Parathyroid adenoma (tissue), 2 donors: ENCODE measurements around the gene NFIX.

Source experiments
- H2AFZ ChIP-seq: fragments of 300-600 bp; sonication (generic); one replicate; pipeline ENCODE4 v1.7.0; 2017; ENCODE audit warnings: antibody characterized with exemption, mild to moderate bottlenecking
- H3K27ac ChIP-seq: fragments of 300-600 bp; sonication (generic); one replicate; pipeline ENCODE4 v1.7.0; 2017
- H3K27me3 ChIP-seq: fragments of 300-600 bp; sonication (generic); one replicate; pipeline ENCODE4 v1.7.0; 2017; ENCODE audit warnings: low read length; ENCODE audit not compliant: control insufficient read depth, insufficient read depth
- H3K36me3 ChIP-seq: fragments of 300-600 bp; sonication (generic); one replicate; pipeline ENCODE4 v1.7.0; 2017; ENCODE audit warnings: low read length; ENCODE audit not compliant: control insufficient read depth, insufficient read depth
- H3K4me1 ChIP-seq: fragments of 300-600 bp; sonication (generic); one replicate; pipeline ENCODE4 v1.7.0; 2017; ENCODE audit warnings: control low read depth
- H3K4me2 ChIP-seq: fragments of 300-600 bp; sonication (generic); one replicate; pipeline ENCODE4 v1.7.0; 2017; ENCODE audit warnings: low read length
- H3K4me3 ChIP-seq: fragments of 300-600 bp; sonication (generic); one replicate; pipeline ENCODE4 v1.7.0; 2017; ENCODE audit warnings: low read depth, low read length
- H3K79me2 ChIP-seq: fragments of 300-600 bp; sonication (generic); one replicate; pipeline ENCODE4 v1.7.0; 2017; ENCODE audit warnings: control low read depth
- H3K9ac ChIP-seq: fragments of 300-600 bp; sonication (generic); one replicate; pipeline ENCODE4 v1.7.0; 2017; ENCODE audit warnings: mild to moderate bottlenecking
- H3K9me3 ChIP-seq: fragments of 300-600 bp; sonication (generic); one replicate; pipeline ENCODE4 v1.7.0; 2017; ENCODE audit warnings: low read length; ENCODE audit not compliant: control insufficient read depth
- TF ChIP-seq, protein P1 (sequence below): fragments of 300-600 bp; sonication (generic); IDR thresholded peaks from one replicate; pipeline ENCODE4 v1.7.0; 2017; ENCODE audit warnings: antibody characterized with exemption, mild to moderate bottlenecking
- donor health status: primary hyperparathyroidism.

Gene NFIX

DNA sequence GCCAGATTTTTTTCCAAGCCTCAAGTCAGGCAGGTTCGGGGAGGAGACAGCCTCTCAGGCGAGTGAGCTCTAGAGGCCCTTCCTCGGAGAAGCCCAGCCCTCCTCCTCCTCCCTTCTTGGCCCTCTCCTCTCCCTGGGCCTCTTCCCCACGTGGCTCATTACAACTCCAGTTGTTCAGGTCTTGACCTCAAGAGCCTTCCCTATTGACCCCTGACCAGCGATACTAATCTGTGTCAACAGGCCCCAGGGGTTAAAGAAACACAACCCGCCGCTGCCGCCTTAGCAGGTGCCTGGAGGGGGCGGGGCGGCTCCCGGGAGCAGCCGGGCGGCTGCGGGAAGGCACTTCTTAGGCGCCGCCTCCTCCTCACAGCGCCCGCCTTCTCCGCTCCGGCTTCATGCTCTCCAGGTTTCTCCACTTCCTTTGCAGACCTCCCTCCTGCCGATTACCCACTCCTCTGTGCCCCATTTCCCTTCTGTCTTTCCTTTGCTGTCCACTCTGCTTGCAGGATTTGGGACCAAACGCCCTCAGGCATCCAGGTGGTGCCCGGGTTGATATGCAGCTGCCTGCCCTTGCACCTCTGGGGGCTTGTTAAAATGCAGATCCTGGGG is 56.4 kb downstream of the NFIX start:
- Histone ChIP-seq H3K27me3 (no peaks in the 10 kb centered on the region), H3K79me2 (no peaks in the 10 kb centered on the region), H3K4me3 (no peak overlapping the region), H3K36me3 (no peaks in the 10 kb centered on the region), H3K9ac (no peak overlapping the region), H3K27ac (no peak overlapping the region), H3K4me1 (peaks cover 8% of the 10 kb centered on the region), H2AFZ (peak overlapping the region; percentile 80), H3K9me3 (no peaks in the 10 kb centered on the region), H3K4me2 (peak overlapping the region; percentile 56)
- TF ChIP-seq, protein P1, sequence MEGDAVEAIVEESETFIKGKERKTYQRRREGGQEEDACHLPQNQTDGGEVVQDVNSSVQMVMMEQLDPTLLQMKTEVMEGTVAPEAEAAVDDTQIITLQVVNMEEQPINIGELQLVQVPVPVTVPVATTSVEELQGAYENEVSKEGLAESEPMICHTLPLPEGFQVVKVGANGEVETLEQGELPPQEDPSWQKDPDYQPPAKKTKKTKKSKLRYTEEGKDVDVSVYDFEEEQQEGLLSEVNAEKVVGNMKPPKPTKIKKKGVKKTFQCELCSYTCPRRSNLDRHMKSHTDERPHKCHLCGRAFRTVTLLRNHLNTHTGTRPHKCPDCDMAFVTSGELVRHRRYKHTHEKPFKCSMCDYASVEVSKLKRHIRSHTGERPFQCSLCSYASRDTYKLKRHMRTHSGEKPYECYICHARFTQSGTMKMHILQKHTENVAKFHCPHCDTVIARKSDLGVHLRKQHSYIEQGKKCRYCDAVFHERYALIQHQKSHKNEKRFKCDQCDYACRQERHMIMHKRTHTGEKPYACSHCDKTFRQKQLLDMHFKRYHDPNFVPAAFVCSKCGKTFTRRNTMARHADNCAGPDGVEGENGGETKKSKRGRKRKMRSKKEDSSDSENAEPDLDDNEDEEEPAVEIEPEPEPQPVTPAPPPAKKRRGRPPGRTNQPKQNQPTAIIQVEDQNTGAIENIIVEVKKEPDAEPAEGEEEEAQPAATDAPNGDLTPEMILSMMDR: no peak

DNA sequence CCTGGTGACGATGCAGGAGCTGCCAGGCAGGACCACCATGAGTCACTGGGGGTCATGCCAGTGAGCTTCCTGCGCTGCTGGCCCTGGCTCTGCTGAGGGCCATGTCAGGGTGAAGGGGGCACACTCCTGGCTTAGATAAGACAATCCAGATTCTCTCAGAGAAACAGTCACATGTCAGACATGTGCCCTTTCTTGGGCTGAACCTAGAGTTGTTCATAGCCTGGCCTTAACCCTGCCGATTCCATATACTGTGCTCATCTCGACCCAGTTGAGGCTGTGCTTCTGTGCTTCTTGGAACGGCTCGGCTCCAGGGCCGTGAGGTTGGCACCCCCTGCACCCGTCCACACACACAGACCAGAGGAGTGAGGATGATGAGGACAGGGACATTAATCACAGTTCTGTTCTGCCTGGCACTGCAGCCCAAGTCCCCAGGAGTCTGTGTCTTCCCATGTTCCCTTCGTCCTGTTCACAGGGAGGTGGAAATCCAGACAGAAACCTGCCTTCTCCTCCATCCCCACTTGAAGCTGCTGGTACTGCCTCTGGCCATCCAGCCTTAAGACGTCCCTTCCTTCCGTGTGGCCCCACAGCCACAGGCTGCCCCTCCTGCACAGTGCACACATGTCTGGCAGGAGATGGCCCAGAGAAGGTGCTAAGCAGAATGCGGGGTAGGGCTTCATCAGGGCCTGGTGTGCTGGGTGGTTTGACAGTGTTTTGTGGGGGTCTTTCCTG is 57.3 kb downstream of the NFIX start:
- no peak overlapping the region for H3K4me3 ChIP-seq

DNA sequence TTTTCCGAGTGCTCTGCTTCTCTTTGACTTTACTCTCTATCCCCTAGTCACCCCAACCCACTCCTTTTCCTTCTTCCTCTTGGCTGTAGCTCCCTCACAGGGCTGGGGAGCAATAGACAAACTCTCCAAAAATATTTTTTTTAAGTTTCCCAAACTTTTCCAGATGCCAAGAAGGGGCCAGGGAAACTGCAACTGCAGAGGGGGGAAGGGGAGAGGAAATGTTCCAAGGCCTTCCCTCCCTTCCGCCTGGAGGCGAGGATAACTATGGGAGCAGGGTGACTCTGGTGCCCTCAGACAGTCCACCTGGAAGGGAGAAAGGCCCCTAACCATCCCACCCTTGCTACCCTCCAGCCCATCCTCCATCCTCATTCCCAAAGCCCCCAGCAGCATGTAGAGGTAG is 58.0 kb downstream of the NFIX start:
- Histone ChIP-seq H3K4me3 (no peak overlapping the region), H3K27me3 (no peaks in the 10 kb centered on the region), H3K36me3 (no peaks in the 10 kb centered on the region), H2AFZ (no peak overlapping the region), H3K4me1 (peaks cover 8% of the 10 kb centered on the region), H3K9me3 (no peaks in the 10 kb centered on the region), H3K79me2 (no peaks in the 10 kb centered on the region), H3K4me2 (no peak overlapping the region), H3K9ac (no peak overlapping the region), H3K27ac (peak overlapping the region; percentile 57)
- TF ChIP-seq, protein P1: no peak

More for the DNA sequence above, 57.3 kb downstream of the NFIX start:
- H3K9me3 ChIP-seq: no peaks in the 10 kb centered on the region
- H3K27me3 ChIP-seq: no peaks in the 10 kb centered on the region
- no peak overlapping the region for H3K27ac ChIP-seq
- TF ChIP-seq, protein P1: no peak
- no peak overlapping the region for H3K4me2 ChIP-seq
- no peak overlapping the region for H2AFZ ChIP-seq
- H3K79me2 ChIP-seq: no peaks in the 10 kb centered on the region
- peaks cover 8% of the 10 kb centered on the region for H3K4me1 ChIP-seq
- no peak overlapping the region for H3K9ac ChIP-seq
- no peaks in the 10 kb centered on the region for H3K36me3 ChIP-seq

DNA sequence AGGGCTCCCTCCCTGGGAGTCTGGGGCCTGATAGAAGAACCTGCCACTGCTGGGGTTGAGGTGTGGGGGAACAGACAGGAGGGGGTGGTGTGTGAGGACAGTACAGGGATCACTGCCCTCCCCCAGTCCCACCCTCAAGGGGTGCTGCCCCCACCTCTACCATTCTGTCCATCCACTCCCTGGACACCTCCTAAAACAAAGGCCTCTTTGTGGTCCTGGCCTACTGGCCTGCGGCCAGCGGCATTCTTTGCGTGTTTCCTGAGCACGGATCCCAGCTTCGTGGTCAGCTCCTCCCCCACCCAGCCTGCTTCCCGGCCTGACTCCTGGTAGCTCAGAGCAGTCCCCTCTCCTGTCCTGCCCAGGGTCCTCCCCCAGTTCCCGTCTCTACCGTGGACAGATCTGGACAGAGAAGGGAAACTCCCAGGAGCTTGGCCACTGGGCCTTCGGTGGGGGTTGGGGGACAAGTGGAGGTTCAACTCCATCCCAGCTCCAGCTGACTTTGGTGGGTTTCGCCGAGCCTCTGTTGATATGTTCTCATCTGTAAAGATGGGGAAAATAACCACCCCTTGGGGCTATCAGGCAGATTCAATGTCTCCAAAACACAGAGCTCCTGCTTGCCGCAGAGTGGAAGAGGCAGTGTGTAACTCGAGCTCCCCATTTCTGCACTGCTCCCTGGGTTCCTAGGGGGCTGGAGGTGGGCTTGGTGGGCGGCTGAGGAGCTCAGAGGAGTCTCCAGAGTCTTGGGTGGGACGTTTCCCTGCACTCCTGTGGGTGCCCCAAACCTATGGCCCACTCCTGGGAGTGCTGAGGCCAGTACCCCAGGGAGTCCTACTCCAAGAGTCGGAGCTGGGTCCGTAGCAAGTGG is 58.7 kb downstream of the NFIX start:
- Histone ChIP-seq H3K79me2 (no peaks in the 10 kb centered on the region), H3K27ac (peak overlapping the region; percentile 63), H3K4me1 (peaks cover 8% of the 10 kb centered on the region), H3K36me3 (no peaks in the 10 kb centered on the region), H3K27me3 (no peaks in the 10 kb centered on the region), H3K9me3 (no peaks in the 10 kb centered on the region), H3K4me2 (no peak overlapping the region), H2AFZ (no peak overlapping the region), H3K9ac (no peak overlapping the region), H3K4me3 (no peak overlapping the region)
- TF ChIP-seq, protein P1: no peak
